GM12864 (cell line): ENCODE results near the gene MFSD12.
"Not testable (repeated sequence)": the region's sequence is repeated elsewhere in the genome, so short reads cannot be mapped to it uniquely, and the experiment has no call there.

ENCODE experiments used
- DNase-seq: peaks from one replicate; pipeline ENCODE4 v3.0.0-alpha.2; 2011; ENCODE audit warnings: low read depth
- H3K4me3 ChIP-seq: 2 replicates; pipeline ENCODE4 v1.5.1; 2011; ENCODE audit warnings: mild to moderate bottlenecking, low read depth, low read length, control low read depth
- TF ChIP-seq, protein P1 (sequence below): IDR thresholded peaks from 2 replicates; pipeline ENCODE4 v1.5.1; 2011; ENCODE audit warnings: low read depth, mild to moderate bottlenecking, moderate library complexity, low read length, control low read depth, inconsistent platforms; ENCODE audit errors: missing control alignments

The MFSD12 gene

GRCh38 chr19:3509566-3509989 lies 47.8 kb downstream of the MFSD12 start:
- DNase-seq, result no peak
- TF ChIP-seq, protein P1, sequence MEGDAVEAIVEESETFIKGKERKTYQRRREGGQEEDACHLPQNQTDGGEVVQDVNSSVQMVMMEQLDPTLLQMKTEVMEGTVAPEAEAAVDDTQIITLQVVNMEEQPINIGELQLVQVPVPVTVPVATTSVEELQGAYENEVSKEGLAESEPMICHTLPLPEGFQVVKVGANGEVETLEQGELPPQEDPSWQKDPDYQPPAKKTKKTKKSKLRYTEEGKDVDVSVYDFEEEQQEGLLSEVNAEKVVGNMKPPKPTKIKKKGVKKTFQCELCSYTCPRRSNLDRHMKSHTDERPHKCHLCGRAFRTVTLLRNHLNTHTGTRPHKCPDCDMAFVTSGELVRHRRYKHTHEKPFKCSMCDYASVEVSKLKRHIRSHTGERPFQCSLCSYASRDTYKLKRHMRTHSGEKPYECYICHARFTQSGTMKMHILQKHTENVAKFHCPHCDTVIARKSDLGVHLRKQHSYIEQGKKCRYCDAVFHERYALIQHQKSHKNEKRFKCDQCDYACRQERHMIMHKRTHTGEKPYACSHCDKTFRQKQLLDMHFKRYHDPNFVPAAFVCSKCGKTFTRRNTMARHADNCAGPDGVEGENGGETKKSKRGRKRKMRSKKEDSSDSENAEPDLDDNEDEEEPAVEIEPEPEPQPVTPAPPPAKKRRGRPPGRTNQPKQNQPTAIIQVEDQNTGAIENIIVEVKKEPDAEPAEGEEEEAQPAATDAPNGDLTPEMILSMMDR, result no peak
- no peak overlapping the region for H3K4me3 ChIP-seq

- no peak overlapping the region for H3K4me3 ChIP-seq
- no peak for DNase-seq
- TF ChIP-seq, protein P1, result no peak
Observed at GRCh38 chr19:3508771-3509535, 48.4 kb downstream of the MFSD12 start.

GRCh38 chr19:3508121-3508661 lies 49.2 kb downstream of the MFSD12 start:
- not testable (repeated sequence) for DNase-seq, H3K4me3 ChIP-seq

- peak overlapping the region; percentile 93 for H3K4me3 ChIP-seq
- DNase-seq, result no peak
- TF ChIP-seq, protein P1, result no peak
Observed at GRCh38 chr19:3507371-3508120, 49.8 kb downstream of the MFSD12 start.

- TF ChIP-seq, protein P1, result no peak
- H3K4me3 ChIP-seq, result peak overlapping the region; percentile 93
- no peak for DNase-seq
Observed at GRCh38 chr19:3506384-3507340, 50.7 kb downstream of the MFSD12 start.

GRCh38 chr19:3505598-3506383 lies 51.6 kb downstream of the MFSD12 start, which contains the start of gene FZR1:
Gene FZR1 (plus strand): TSS chr19:3506311. CDS start chr19:3522990, 16,679 bp downstream.
- TF ChIP-seq, protein P1, result no peak
- peak within 1 kb of the TSS; percentile 93 for H3K4me3 ChIP-seq
- peak; percentile 94 for DNase-seq
